Right atrium auricular region (tissue), 2 donors: Measurements from ENCODE around the gene PDXK. TPM values are rescaled to one million over a fixed set of nuclear protein-coding genes. Genes with fewer than 3 reads are reported as not detected.
"Not testable (repeated sequence)": the region's sequence is repeated elsewhere in the genome, so short reads cannot be mapped to it uniquely, and the experiment has no call there.

Experiments
- DNase-seq: peaks from one replicate; pipeline ENCODE4 v3.0.0-alpha.2; 2019; ENCODE audit warnings: low spot score
- H3K27ac ChIP-seq, 2 donors: fragments of 200-600 bp; sonication (generic); 1 replicate in 1 of 2; 2 replicates in 1 of 2; pipeline ENCODE4 v1.5.1; 2016 to 2019
- H3K27me3 ChIP-seq, 2 donors: fragments of 200-600 bp; sonication (generic); one replicate each; pipeline versions ENCODE4 v1.5.1 to v1.6.0; 2017 to 2019
- H3K36me3 ChIP-seq: fragments of 200-600 bp; sonication (generic); one replicate; pipeline ENCODE4 v1.5.1; 2016
- H3K4me1 ChIP-seq, 2 donors: fragments of 200-600 bp; sonication (generic); one replicate each; pipeline versions ENCODE4 v1.5.1 to v1.6.0; 2017 to 2019
- H3K4me3 ChIP-seq, 2 donors: fragments of 200-600 bp; sonication (generic); 1 replicate in 1 of 2; 2 replicates in 1 of 2; pipeline ENCODE4 v1.5.1; 2017 to 2019; ENCODE audit warnings: mild to moderate bottlenecking in 1 of 2, moderate library complexity in 1 of 2
- H3K9me3 ChIP-seq, 2 donors: fragments of 200-600 bp; sonication (generic); one replicate each; pipeline ENCODE4 v1.5.1; 2019
- CTCF ChIP-seq, 2 donors: fragments of 200-600 bp; sonication (generic); IDR thresholded peaks; one replicate each; pipeline ENCODE4 v1.5.1; 2019; ENCODE audit warnings: antibody characterized with exemption in 2 of 2
- total RNA-seq, 2 donors: library from RNA; depleted of rRNA; stranded (reverse); fragments of >200 nt; gene quantifications; one replicate each; pipeline ENCODE4 v1.1.0, GENCODE V29; 2016

The PDXK gene
- total RNA-seq, 2 donors from 2014 or later: 29.1 to 45.7 TPM

DNA sequence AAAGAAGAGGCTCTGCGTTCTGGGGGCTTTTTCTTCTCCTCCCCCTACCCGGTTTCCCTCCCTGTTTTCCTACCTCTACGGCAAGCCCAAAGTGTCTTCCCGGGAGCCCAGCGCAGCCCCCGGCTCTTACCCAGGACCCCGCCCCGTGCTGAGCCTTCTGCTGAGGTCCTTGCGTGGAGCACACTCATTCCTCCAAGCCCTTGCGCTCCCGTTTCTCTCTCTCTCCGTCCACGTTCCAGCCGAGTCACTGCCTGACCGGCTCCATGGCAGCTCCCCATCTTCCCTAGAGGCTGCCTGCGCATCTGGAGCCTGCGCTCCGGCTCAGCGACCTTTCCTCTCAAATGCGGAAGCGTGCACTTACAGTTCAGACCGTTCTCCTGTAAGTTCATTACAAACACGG lies 24.9 kb upstream of the PDXK start:
- Histone ChIP-seq H3K9me3 (no peaks in the 10 kb centered on the region), H3K4me3 (no peak overlapping the region), H3K27ac (no peak overlapping the region), H3K27me3 (no peaks in the 10 kb centered on the region), H3K36me3 (peaks cover 44% of the 10 kb centered on the region), H3K4me1 (no peaks in the 10 kb centered on the region)
- DNase-seq: no peak
- TF ChIP-seq CTCF (IDR thresholded peaks at IDR 0.05): no peak

- Histone ChIP-seq H3K4me3 (no peak overlapping the region), H3K27ac (no peak overlapping the region), H3K27me3 (no peaks in the 10 kb centered on the region), H3K4me1 (no peaks in the 10 kb centered on the region), H3K36me3 (peaks cover 38% of the 10 kb centered on the region), H3K9me3 (no peaks in the 10 kb centered on the region)
- no peak for TF ChIP-seq CTCF (IDR thresholded peaks at IDR 0.05)
- no peak for DNase-seq
These were observed 24.4 kb upstream of the PDXK start for GRCh38 chr21:43694437-43695079.

DNA sequence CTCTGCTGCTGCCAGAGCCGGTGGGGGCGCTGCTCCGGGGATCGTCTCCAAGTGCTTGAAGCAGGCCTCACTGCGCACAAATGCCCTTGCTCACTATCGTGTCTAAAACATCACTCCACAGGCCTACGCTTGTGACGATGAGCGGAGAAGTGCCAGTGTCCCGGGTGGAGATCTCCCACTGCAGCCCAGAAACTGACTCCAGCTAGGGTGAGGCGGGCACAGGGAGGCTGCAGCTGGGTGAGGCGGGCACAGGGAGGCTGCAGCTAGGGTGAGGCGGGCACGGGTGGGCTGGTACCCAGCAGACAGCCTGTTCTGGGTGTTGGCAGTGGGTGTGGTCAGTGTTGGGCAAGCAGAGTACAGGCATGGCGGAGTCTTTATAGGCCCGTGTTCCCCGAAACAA lies 22.7 kb upstream of the PDXK start:
- H3K9me3 ChIP-seq: no peaks in the 10 kb centered on the region
- TF ChIP-seq CTCF (IDR thresholded peaks at IDR 0.05): no peak
- no peak overlapping the region for H3K4me3 ChIP-seq
- H3K27ac ChIP-seq: no peak overlapping the region
- peaks cover 26% of the 10 kb centered on the region for H3K36me3 ChIP-seq
- DNase-seq: no peak
- H3K27me3 ChIP-seq: no peaks in the 10 kb centered on the region
- no peaks in the 10 kb centered on the region for H3K4me1 ChIP-seq

- H3K27ac ChIP-seq: no peak overlapping the region
- no peaks in the 10 kb centered on the region for H3K9me3 ChIP-seq
- DNase-seq: no peak
- TF ChIP-seq CTCF (IDR thresholded peaks at IDR 0.05): no peak
- no peak overlapping the region for H3K4me3 ChIP-seq
- peaks cover 12% of the 10 kb centered on the region for H3K36me3 ChIP-seq
- H3K27me3 ChIP-seq: no peaks in the 10 kb centered on the region
- H3K4me1 ChIP-seq: peaks cover 0 to 8% of the 10 kb centered on the region in 2 donors
These were observed 20.9 kb upstream of the PDXK start for GRCh38 chr21:43697758-43698643.

- not testable (repeated sequence) for DNase-seq, H3K27ac ChIP-seq, H3K9me3 ChIP-seq, H3K4me3 ChIP-seq, H3K36me3 ChIP-seq, H3K27me3 ChIP-seq
- H3K4me1 ChIP-seq: peaks cover 0 to 15% of the 10 kb centered on the region in 2 donors
These were observed 19.5 kb upstream of the PDXK start for GRCh38 chr21:43699492-43699777.

GRCh38 chr21:43699933-43700599 lies 18.9 kb upstream of the PDXK start:
- Histone ChIP-seq H3K4me1 (peaks cover 0 to 15% of the 10 kb centered on the region in 2 donors), H3K27me3 (no peaks in the 10 kb centered on the region), H3K4me3 (no peak overlapping the region), H3K9me3 (no peaks in the 10 kb centered on the region), H3K27ac (no peak overlapping the region), H3K36me3 (no peaks in the 10 kb centered on the region)
- TF ChIP-seq CTCF (IDR thresholded peaks at IDR 0.05): no peak
- DNase-seq: no peak
